Stimulated activated naive CD8-positive, alpha-beta T cell treated with anti-CD3 and anti-CD28 coated beads, Interleukin-15, Interleukin-2, amounts not matched to agents 100 U/mL and 50 U/mL, for 24 hours (primary cell): Measurements from ENCODE around the gene MAPK7.
A peak's percentile ranks its signal among the peaks of the same experiment; 100 is the strongest.

Experiments used
- ATAC-seq: fragments of 150-1000 bp; cut with Tn5 transposase; one replicate; pipeline ENCODE4 v1.10.0; 2021
- DNase-seq: peaks from one replicate; pipeline ENCODE4 v3.0.0; 2021

Gene MAPK7

GRCh38 chr17:19378416-19379360 lies at the start of gene MAPK7:
MAPK7 (plus strand) TSS chr17:19378498; CDS start chr17:19378901, 403 bp downstream.
- DNase-seq, result no peak
- ATAC-seq, result peak; percentile 4

GRCh38 chr17:19329136-19329535 lies 49.2 kb upstream of the MAPK7 start:
- DNase-seq (no peak), ATAC-seq (no peak)

GRCh38 chr17:19329839-19330238 lies 48.5 kb upstream of the MAPK7 start:
- ATAC-seq (no peak), DNase-seq (no peak)

GRCh38 chr17:19330271-19330670 lies 48.0 kb upstream of the MAPK7 start:
- no peak for ATAC-seq

DNA sequence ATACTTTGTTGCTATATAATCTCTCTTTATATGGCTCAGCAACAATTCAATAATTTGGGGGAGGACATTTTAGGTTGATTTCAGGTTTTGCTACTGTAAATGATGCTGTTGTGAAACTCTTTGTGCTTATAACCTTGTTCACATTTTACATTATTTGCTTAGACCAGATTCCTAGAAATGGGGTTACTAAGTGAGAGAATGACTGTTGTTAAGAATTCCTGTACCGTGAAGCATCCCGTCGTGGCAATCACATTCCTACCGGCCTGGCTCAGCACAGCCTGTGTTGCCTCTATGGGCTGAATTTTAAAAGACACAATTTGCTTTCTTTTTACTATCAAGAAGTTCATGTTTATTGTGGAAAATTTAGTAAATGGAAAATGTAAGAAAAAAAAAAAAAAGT lies 47.2 kb upstream of the MAPK7 start:
- DNase-seq (no peak), ATAC-seq (no peak)

More at GRCh38 chr17:19330271-19330670, 48.0 kb upstream of the MAPK7 start:
- no peak for DNase-seq

GRCh38 chr17:19331543-19332245 lies 46.6 kb upstream of the MAPK7 start:
- DNase-seq (no peak), ATAC-seq (no peak)

DNA sequence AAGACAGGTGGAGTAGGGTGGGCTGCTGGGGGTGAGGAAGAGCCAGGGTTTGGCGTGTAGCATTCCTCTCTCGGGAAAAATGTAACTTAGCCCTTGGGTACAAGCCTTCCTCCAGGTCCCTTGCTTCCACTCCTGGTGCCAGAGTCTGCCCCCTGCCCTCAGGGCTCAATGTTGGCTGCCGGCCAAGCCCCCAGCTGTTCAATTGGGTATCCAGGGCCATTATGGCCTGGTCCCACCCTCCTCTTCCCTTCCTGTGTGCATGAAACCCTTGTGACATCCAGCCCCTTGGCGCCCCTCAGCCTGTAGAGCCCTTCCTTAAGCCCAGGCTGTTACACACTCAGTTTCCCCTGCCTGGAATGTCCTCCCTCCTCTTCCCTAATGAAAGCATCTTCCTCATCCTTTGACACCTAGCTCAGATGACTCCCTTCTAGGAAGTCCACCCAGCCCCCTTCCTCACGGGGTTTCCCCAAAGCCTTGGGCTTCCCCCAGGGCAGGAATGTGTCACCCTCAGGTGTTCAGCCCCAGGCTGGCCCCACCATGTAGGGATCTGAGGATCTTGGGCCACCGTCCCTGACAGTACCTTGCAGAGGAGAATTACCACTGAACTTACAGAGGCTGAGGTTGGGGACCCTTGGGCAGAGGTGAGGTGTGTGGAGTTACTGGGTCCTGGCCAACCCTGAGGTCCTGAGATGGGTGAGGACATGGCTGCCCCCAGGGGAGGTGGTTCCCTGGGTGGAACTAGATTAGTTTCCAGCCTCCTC lies 45.7 kb upstream of the MAPK7 start:
- DNase-seq (peak; percentile 24), ATAC-seq (peak; percentile 16)

- ATAC-seq (no peak), DNase-seq (no peak)
These were observed 45.2 kb upstream of the MAPK7 start for GRCh38 chr17:19333132-19333440.

DNA sequence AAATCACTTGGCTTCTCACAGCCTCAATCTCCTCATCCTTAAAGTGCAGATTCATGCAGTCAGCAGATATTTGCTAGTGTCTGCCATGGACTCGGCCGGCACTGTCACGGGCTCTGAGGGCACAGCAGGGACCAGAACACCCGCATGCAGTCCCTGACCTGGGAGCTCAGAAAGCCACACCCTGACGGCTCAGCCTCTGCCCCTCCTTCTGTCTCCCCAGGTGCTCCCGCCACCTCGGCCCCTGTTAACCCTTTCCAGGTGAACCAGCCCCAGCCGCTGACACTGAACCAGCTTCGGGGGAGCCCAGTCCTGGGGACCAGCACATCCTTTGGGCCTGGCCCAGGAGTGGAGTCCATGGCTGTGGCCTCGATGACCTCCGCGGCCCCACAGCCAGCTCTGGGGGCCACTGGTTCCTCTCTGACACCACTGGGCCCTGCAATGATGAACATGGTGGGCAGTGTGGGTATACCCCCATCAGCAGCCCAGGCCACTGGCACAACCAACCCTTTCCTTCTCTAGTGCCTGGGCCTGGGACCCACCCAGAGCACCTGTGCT lies 44.5 kb upstream of the MAPK7 start:
- DNase-seq, result no peak
- no peak for ATAC-seq

GRCh38 chr17:19334331-19334730 lies 44.0 kb upstream of the MAPK7 start:
- ATAC-seq (no peak), DNase-seq (no peak)

DNA sequence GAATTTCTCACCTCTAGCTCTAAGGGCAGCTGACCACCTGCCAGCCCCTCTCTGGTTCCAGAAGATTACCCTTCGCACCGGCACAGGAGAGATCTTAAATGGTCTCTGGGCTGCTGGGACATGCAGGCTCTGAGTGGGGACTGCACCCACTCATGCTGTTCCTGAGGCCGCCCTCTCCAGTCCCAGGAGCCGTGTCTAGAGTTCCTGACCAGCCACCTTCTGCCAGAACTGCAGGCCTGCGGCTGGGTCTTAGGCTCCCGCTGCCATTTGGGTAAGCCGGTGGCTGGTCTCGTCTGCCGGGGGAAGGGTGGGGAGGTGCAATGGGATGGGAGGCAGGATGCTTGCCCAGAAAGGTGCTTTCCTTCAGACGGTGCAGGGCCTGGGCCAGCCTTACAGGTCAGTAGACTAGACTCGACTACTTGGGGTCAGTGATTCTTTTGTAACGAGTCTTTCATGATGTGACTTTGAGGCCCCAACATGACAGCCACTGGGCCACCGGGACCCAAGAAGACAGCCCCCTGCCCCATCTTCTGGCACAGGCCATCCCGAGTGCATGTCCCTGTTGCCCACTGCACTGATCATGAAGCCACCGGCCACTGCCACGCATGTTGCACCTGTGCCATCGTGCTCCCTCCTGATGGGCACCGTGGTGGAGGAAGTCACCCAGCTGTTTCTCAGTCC lies 42.2 kb upstream of the MAPK7 start:
- ATAC-seq (no peak), DNase-seq (no peak)

- DNase-seq (no peak), ATAC-seq (no peak)
These were observed 41.2 kb upstream of the MAPK7 start for GRCh38 chr17:19336938-19337711.

GRCh38 chr17:19337712-19338023 lies 40.6 kb upstream of the MAPK7 start:
- no peak for DNase-seq
- ATAC-seq, result no peak

DNA sequence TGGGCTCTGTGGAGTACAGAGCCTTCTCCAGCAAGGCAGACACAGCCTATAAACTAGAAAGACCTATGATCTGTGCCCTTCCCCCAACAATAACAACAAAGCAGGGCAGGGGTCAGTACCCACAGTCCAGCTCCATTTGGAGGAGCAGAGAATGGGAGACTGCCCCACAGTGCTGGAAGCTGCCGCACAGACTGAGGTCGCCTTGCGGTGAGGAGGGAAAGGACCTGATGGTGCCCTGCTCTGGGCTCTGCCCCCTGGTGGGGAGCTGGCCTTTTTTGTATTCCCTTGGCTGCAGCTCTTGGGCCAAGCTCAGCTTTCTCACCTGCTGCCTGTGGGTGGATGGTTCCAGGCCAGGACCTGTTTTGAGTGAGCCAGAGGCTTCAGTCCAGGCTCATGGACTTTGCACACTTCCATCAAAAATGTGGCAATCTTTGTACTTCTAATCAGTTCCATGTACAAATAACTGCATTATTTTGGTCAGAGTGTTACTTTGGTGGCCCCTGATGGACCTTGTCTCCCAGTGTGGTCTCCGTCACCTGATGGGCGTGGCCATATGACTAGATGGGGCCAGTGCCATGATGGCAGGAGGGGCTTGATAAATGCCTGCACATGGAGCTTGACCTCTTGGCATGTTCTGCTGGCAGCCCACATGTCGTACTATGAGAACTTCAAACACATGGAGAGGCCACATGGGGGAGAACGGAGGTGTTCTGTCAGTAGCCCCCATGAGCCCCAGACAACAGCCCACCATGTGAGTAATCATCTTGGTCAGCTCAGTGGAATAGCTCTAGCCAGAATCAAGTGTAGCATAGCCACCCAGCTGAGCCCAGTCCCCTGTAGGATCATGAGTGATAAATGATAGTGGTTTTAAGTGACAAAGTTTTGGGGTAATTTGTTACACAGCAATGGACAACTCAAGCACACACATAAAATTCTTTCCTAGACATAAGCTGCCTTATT lies 40.0 kb upstream of the MAPK7 start:
- peak; percentile 70 for DNase-seq
- ATAC-seq, result peak; percentile 71

DNA sequence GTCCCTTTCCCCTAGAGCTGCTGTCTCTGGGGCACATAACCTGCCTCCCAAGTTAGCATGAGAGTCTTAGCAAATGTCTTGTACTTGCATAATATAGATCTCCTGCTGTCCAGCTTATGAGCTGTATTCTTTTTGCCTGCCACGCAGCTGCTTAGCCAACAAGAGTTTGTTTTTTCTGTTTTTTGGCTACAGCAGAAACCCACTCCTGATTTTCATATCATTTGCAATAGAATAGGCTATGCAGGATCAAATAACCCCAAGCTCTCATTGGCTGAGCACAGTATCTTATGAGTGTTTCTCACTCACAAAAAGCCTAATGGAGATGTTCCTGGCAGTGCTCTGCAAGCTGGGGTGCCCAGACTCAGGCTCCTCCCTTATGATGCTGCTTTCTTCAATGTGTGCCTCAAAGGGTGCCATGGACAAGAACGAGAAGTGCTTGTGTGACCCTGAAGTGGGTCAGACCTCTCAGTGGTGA lies 38.9 kb upstream of the MAPK7 start:
- no peak for ATAC-seq
- DNase-seq, result no peak

- ATAC-seq (no peak), DNase-seq (no peak)
These were observed 37.1 kb upstream of the MAPK7 start for GRCh38 chr17:19341211-19341631.

- no peak for DNase-seq
- ATAC-seq, result no peak
These were observed 36.4 kb upstream of the MAPK7 start for GRCh38 chr17:19341641-19342610.

GRCh38 chr17:19342611-19343255 lies 35.6 kb upstream of the MAPK7 start:
- no peak for DNase-seq
- no peak for ATAC-seq
